GM19351 (cell line): ENCODE results near the gene TMEM263.
A peak's percentile ranks its signal among the peaks of the same experiment; 100 is the strongest.
"Not testable (repeated sequence)": the region's sequence is repeated elsewhere in the genome, so short reads cannot be mapped to it uniquely, and the experiment has no call there.

Source experiments
- ATAC-seq: cut with Tn5 transposase; IDR thresholded peaks from one replicate; pipeline ENCODE4 v1.9.1; 2021; ENCODE audit warnings: mild to moderate bottlenecking, moderate library complexity; ENCODE audit not compliant: unreplicated experiment

Gene TMEM263

GRCh38 chr12:106955377-106956047, at the start of gene TMEM263:
Gene TMEM263, plus strand, starts transcription at chr12:106955907. Its CDS starts 11,210 bp downstream, at chr12:106967117.
- ATAC-seq: peak; percentile 74

GRCh38 chr12:106906715-106907114, 49.0 kb upstream of the TMEM263 start:
- ATAC-seq: no peak

- ATAC-seq: peak; percentile 33
These were observed 48.3 kb upstream of the TMEM263 start for GRCh38 chr12:106907411-106907810.

- no peak for ATAC-seq
These were observed 47.9 kb upstream of the TMEM263 start for GRCh38 chr12:106907846-106908245.

GRCh38 chr12:106908561-106908960, 47.1 kb upstream of the TMEM263 start:
- ATAC-seq: no peak

- peak; percentile 72 for ATAC-seq
These were observed 45.5 kb upstream of the TMEM263 start for GRCh38 chr12:106910202-106910601.

- no peak for ATAC-seq
These were observed 44.1 kb upstream of the TMEM263 start for GRCh38 chr12:106911581-106911980.

- no peak for ATAC-seq
These were observed 42.3 kb upstream of the TMEM263 start for GRCh38 chr12:106913456-106913855.

- ATAC-seq: peak; percentile 76
These were observed 40.7 kb upstream of the TMEM263 start for GRCh38 chr12:106914796-106915634.

GRCh38 chr12:106915635-106916026, 40.1 kb upstream of the TMEM263 start:
- peak; percentile 8 for ATAC-seq

GRCh38 chr12:106917503-106917902, 38.2 kb upstream of the TMEM263 start:
- ATAC-seq: no peak

GRCh38 chr12:106918746-106919145, 37.0 kb upstream of the TMEM263 start:
- ATAC-seq: no peak

- ATAC-seq: no peak
These were observed 35.7 kb upstream of the TMEM263 start for GRCh38 chr12:106919910-106920544.

GRCh38 chr12:106921976-106922375, 33.7 kb upstream of the TMEM263 start:
- ATAC-seq: not testable (repeated sequence)

- not testable (repeated sequence) for ATAC-seq
These were observed 32.1 kb upstream of the TMEM263 start for GRCh38 chr12:106923594-106923993.

- no peak for ATAC-seq
These were observed 31.3 kb upstream of the TMEM263 start for GRCh38 chr12:106924268-106924861.

- ATAC-seq: no peak
These were observed 29.1 kb upstream of the TMEM263 start for GRCh38 chr12:106926657-106927056.

GRCh38 chr12:106934277-106934676, 21.4 kb upstream of the TMEM263 start:
- no peak for ATAC-seq

GRCh38 chr12:106941481-106942156, 14.1 kb upstream of the TMEM263 start:
- no peak for ATAC-seq

- ATAC-seq: no peak
These were observed 12.9 kb upstream of the TMEM263 start for GRCh38 chr12:106942775-106943174.
